Pericardium fibroblast (primary cell): ENCODE data around the gene TRAPPC1. TPM values are rescaled to one million over a fixed set of nuclear protein-coding genes. Genes with fewer than 3 reads are reported as not detected.

Experiments used
- total RNA-seq: library from RNA; depleted of rRNA; stranded (reverse); fragments of >200 nt; gene quantifications from 2 replicates; pipeline ENCODE4 v1.2.3, GENCODE V29; 2015

TRAPPC1 gene
- total RNA-seq = 54.7 and 64.3 TPM in 2 replicates

GRCh38 chr17:7931709-7932482 lies at the start of gene TRAPPC1, which contains the start of gene CNTROB:
Gene TRAPPC1 (minus strand): TSS chr17:7931946. CDS start chr17:7931829, 117 bp downstream.
Gene CNTROB (plus strand): TSS chr17:7932206. CDS start chr17:7933080, 874 bp downstream.

GRCh38 chr17:7929158-7930023 lies 2.4 kb downstream of the TRAPPC1 start, which contains the start of gene KCNAB3:
Gene KCNAB3 (minus strand): TSS chr17:7929856. CDS start chr17:7929435, 421 bp downstream.

GRCh38 chr17:7915611-7916384 lies 15.9 kb downstream of the TRAPPC1 start, which contains the start of gene RNF227:
Gene RNF227 (minus strand): TSS chr17:7916289. CDS start chr17:7916195, 94 bp downstream.

GRCh38 chr17:7888184-7888920 lies 43.4 kb downstream of the TRAPPC1 start, which contains the start of gene CHD3:
Gene CHD3 (plus strand): TSS chr17:7888789. CDS start chr17:7889001, 212 bp downstream.

Other genes with a start within 250 kb of the TRAPPC1 start
- 44.9 and 63.2 TPM in 2 replicates for gene TP53, start 244.5 kb downstream of the TRAPPC1 start, total RNA-seq
- 3.3 and 6.8 TPM in 2 replicates for gene WRAP53, start 243.5 kb downstream of the TRAPPC1 start, total RNA-seq
- gene EFNB3, start 226.7 kb downstream of the TRAPPC1 start, total RNA-seq = 3.3 and 4.9 TPM in 2 replicates
- gene DNAH2, start 214.2 kb downstream of the TRAPPC1 start, total RNA-seq = 0.26 and 1.1 TPM in 2 replicates
- 2.9 and 9.8 TPM in 2 replicates for gene KDM6B, start 97.7 kb downstream of the TRAPPC1 start, total RNA-seq
- gene TMEM88, start 76.9 kb downstream of the TRAPPC1 start, total RNA-seq = 7.8 and 67.0 TPM in 2 replicates
- gene NAA38, start 74.4 kb downstream of the TRAPPC1 start, total RNA-seq = 83.2 and 132 TPM in 2 replicates
- gene CYB5D1, start 73.9 kb downstream of the TRAPPC1 start, total RNA-seq = 5.5 and 5.7 TPM in 2 replicates
- 77.5 and 82.6 TPM in 2 replicates for gene CHD3, start 43.2 kb downstream of the TRAPPC1 start, total RNA-seq
- 1.6 and 9.0 TPM in 2 replicates for gene RNF227, start 15.7 kb downstream of the TRAPPC1 start, total RNA-seq
- 0.23 TPM in 1 of 2 replicates, not detected in the other for gene KCNAB3, start 2.1 kb downstream of the TRAPPC1 start, total RNA-seq
- 14.1 and 15.2 TPM in 2 replicates for gene CNTROB, start 260 bp upstream of the TRAPPC1 start, total RNA-seq
- gene GUCY2D, start 70.7 kb upstream of the TRAPPC1 start, total RNA-seq = 0.12 TPM in 1 of 2 replicates, not detected in the other
- 0.85 TPM in 1 of 2 replicates, not detected in the other for gene ALOX15B, start 107.1 kb upstream of the TRAPPC1 start, total RNA-seq
- not detected in 2 replicates for gene ALOX12B, start 155.8 kb upstream of the TRAPPC1 start, total RNA-seq
- gene ALOXE3, start 186.6 kb upstream of the TRAPPC1 start, total RNA-seq = not detected in 2 replicates
- 0.26 and 0.35 TPM in 2 replicates for gene HES7, start 192.2 kb upstream of the TRAPPC1 start, total RNA-seq
- gene PER1, start 220.5 kb upstream of the TRAPPC1 start, total RNA-seq = 45.6 and 51.1 TPM in 2 replicates
- 6.0 and 10.8 TPM in 2 replicates for gene VAMP2, start 231.0 kb upstream of the TRAPPC1 start, total RNA-seq
- 9.6 and 16.7 TPM in 2 replicates for gene TMEM107, start 244.4 kb upstream of the TRAPPC1 start, total RNA-seq